GM12891 (cell line): ENCODE measurements around the gene UPB1.

Experiments used
- DNase-seq: peaks from one replicate; pipeline ENCODE4 v3.0.0; 2011; ENCODE audit warnings: low spot score; ENCODE audit not compliant: insufficient read length
- FAIRE-seq: peaks from 2 replicates; lab custom pipeline; 2011; peaks lifted over from hg19 to GRCh38; lab: Jason Lieb, UNC
- PAX5 ChIP-seq: IDR thresholded peaks from 2 replicates; pipeline ENCODE4 v1.6.1; 2011; ENCODE audit warnings: low read length, moderate library complexity, mild to moderate bottlenecking; ENCODE audit not compliant: insufficient read depth, severe bottlenecking
- POLR2A ChIP-seq: IDR thresholded peaks from 2 replicates; pipeline ENCODE4 v1.6.1; 2011; ENCODE audit warnings: low read depth, low read length, control low read depth
- POLR2AphosphoS5 ChIP-seq: IDR thresholded peaks from 2 replicates; pipeline ENCODE4 v1.6.1; 2011; ENCODE audit warnings: low read depth, low read length, control low read depth
- POU2F2 ChIP-seq: IDR thresholded peaks from 2 replicates; pipeline ENCODE4 v1.6.1; 2011; ENCODE audit warnings: low read depth, mild to moderate bottlenecking, control low read depth, low read length, moderate library complexity
- SPI1 ChIP-seq: IDR thresholded peaks from 2 replicates; pipeline ENCODE4 v1.6.1; 2011; ENCODE audit warnings: low read depth, low read length, control low read depth
- TAF1 ChIP-seq: IDR thresholded peaks from 2 replicates; pipeline ENCODE4 v1.6.1; 2011; ENCODE audit warnings: low read depth, low read length, control low read depth

Gene UPB1

DNA sequence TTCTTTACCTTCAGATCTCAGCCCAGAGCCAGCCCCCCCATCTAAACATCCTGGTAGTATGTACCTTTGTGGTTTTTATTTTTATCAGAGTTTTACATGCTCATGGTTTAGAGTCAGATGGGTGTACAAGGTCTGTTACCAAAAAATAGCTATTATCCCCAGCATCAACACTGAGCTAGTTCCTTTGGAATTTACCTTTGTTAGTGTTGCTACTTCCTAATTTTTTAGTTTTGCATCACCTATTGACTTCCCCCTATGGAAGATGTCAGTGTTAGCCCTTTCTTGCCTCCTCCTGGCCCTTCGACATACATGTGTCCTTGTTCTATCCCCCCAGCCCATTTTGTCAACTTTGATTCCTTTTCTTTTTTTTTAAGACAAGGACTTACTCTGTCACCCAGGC is 7.4 kb downstream of the UPB1 start:
- FAIRE-seq = no peak
- no peak for TF ChIP-seq TAF1
- TF ChIP-seq POU2F2 = no peak
- no peak for TF ChIP-seq PAX5
- TF ChIP-seq POLR2AphosphoS5 = no peak
- no peak for TF ChIP-seq SPI1
- TF ChIP-seq POLR2A = no peak

DNA sequence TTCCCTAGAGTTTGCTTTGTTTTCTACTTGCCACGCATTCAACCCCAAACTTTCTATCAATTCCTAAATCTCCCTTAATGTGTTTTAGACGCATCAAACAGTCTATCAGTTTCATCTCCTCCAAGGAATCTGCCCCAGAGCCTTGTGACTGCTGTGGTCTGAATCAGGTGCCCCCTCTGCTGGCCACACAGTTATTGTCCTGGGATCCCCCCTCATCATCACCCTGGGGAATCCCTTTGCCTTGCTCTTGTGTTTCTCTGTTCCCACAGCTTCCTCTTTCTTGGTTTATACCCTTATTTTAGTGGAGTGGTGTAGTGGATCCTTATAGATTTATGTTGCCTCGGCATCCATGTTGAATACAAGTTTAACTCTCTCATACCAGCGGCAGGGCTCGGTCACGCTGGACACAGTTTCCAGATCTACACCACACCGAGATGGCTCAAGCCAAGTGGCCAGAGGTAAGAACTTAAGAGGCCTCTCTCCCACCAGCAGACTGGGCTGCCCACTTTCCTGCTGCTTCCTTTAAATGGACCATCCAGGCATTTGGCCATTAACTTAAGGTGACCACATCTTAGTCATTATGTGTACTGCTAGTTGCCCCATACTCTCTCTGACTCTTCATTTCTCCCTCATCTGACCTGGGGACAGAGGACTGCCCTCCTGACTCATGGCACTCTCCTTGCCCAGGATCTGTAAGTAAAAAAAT is 8.2 kb downstream of the UPB1 start:
- DNase-seq (peak; percentile 60), FAIRE-seq (peak; percentile 87)
- TF ChIP-seq POU2F2 = peak; percentile 30; the same call in 1 of the 2 replicates
- peak; percentile 73 for TF ChIP-seq SPI1
- TF ChIP-seq POLR2AphosphoS5 = no peak

More for the DNA sequence above, 7.4 kb downstream of the UPB1 start:
- no peak for DNase-seq

DNA sequence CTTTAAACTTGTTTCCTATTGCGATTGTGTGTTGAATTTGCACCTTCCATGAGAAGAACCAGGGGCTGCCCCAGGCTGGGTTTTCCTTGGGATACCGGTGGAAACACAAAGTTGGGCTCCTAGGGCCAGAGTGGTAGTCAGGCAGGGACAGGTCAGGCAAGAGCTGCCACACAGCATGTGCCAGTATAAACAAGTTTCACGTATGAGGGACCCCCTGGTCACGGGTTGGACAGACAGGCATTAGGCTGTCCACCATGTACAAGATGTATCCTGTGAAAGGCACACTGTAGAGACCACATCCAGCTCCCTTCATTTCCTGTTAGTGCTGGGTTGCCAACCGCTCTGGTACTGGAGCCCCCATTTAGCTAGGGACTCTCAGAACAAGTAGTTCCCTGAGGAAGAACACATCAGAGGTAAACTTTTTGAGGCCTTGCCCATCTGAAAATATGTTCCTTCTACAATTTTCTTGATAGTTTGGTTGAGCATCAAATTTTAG is 8.8 kb downstream of the UPB1 start:
- FAIRE-seq (peak; percentile 54), DNase-seq (no peak)
- TF ChIP-seq POU2F2 = no peak
- TF ChIP-seq POLR2A = no peak
- TF ChIP-seq TAF1 = no peak
- TF ChIP-seq PAX5 = no peak
- TF ChIP-seq SPI1 = no peak
- no peak for TF ChIP-seq POLR2AphosphoS5

DNA sequence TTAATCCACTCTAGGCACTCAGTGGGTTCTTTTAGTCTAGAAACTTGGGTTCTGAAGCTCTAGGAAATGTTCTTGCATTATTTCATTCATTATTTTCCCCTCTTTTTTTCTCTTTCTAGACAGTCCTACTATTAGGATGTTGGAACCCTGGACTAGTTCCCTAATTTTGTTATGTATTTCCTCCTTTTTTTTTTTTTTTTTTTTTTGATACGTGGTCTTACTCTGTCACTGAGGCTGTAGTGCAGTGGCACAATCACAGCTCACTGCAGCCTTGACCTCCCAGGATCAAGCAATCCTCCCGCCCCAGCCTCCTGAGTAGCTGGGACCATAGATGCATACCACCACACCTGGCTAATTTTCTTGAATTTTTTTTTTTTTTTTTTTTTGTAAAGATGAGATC is 9.4 kb downstream of the UPB1 start:
- FAIRE-seq (no peak), DNase-seq (no peak)
- TF ChIP-seq PAX5 (no peak), POLR2AphosphoS5 (no peak), TAF1 (no peak), SPI1 (no peak), POU2F2 (no peak), POLR2A (no peak)

DNA sequence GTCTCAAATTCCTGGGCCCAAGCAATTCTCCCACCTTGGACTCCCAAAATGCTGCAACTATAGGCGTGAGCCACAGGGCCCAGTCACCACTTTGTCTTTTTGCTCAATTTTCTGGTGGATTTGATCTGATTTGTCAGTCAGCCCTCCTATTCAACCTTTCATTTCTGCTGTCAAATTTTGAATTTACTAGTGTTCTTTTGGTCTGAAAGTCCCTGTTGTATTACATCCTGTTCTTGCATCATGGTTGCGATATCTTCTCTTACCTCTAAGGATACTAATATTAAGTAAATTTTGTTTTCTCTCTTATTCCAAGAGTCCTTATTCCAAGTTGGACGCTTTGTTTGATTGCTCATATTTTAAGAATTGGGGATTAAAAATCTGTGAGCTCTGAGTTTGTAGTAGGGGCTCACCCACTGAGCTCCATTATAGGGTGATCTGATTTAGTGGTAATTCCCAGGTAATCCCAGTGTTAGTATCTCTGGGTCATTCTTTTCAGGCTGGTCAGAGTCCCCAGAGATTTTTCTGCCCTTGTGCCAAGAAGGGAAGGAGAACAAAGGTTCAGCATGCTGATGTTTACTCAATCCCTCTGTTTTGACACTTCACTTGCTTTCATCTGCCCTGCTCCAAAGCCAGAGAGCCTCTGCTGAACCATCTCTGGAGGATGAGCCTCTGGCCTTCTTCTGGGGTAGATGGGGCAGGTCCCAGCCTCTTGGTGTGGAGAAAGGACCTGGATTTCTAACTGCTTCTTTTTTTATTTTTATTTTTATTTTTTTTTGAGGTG is 10.0 kb downstream of the UPB1 start:
- DNase-seq (no peak), FAIRE-seq (no peak)
- no peak for TF ChIP-seq POU2F2
- no peak for TF ChIP-seq POLR2A
- no peak for TF ChIP-seq PAX5
- no peak for TF ChIP-seq POLR2AphosphoS5
- TF ChIP-seq SPI1 = no peak
- no peak for TF ChIP-seq TAF1

DNA sequence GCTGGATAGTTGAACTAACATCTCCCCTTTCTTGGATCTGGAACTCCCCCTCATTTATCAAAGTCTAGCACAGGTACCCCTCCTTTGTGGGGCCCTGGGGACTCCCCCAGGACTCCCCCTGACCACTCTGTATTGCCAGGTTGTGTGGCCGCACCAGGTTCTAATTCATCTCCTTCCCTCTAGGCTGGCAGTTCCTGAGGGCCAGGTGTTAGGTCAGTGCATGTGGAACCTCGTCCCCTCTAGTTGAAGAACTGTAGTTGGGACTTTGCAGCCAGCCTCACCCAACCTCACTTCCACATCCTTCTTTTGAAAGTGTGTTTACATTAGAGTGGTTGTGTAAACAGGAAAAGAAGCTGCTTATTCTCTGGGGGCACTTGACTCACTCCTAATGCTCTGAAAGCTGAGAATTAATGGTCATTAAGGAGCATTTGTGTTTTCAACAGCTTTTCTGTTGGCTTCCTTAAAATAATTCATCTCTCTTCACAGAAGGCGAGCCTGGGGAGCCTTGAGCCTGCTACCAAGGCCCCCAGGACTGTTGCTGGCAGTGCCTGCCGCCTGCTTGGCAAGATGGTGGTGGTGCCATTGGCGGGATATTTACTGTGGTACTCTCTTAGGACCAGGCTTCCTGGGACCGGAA is 11.8 kb downstream of the UPB1 start:
- FAIRE-seq (no peak), DNase-seq (no peak)
- TF ChIP-seq SPI1 (peak; percentile 56), POU2F2 (no peak)

DNA sequence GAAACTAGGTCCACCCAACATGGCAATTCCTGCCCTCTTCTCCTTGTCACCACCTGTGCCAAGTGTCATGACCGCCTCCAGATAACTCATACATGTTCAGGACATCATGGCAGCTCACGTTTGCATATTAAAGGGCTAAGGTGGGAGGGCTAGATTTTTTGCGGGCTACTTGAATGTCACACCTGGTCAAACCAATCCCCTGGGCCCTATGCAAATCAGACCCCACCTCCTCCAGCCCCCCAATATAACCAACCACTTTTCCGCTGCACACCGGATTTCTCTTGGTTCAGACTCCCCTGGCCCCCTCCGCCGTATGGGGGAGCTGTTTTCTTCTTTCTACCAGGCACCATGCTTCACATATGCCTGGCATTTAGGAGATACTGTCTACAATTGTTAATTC is 12.6 kb downstream of the UPB1 start:
- TF ChIP-seq POU2F2 (peak; percentile 89; the same call in 1 of the 2 replicates), TAF1 (no peak)
- peak; percentile 78 for FAIRE-seq
- no peak for DNase-seq

DNA sequence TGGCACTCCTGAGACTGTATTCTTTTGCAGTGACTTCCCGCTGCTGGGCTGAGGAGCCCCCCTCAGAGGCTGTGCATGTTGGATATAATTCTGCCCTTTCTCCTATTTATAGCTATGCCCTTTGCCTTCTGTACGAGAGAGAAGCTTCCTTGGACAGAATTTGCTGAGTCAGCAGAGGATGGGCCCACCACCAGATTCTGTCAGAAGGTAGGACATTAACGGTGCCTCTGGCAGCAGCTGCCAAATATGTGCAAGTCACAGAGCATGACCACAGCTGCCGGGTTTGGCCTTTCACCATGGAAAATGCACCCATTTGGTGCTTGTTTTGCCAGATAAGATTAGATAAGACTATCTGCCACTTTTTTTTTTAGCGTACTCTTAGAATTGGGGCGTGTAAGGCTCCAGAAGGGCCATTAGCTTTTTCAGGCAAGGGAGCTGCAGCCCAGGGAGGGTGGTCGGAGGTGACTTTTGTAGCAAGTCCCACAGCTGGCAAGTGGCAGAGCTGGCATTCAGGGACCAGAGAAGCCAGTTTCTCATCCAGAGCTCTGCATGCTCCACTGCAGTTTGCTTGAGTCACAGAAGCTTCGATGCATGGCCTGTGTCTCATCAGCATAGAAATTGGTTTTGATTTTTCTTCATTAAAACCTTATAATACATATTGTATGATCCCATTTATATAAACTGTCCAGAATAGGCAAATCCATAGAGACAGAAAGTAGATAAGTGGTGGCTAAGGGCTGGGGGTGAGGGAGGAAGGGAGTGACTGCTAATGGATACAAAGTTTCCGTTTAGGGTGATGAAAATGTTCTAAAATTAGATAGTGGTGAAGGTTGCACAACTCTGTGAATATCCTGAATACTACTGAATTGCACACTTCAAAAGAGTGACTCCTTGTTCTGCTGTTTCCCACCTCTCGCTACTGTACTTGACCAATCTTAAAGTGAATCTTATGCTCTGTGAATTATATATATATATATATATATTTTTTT is 15.8 kb downstream of the UPB1 start:
- DNase-seq (no peak), FAIRE-seq (peak; percentile 43)
- no peak for TF ChIP-seq POLR2AphosphoS5
- TF ChIP-seq PAX5 = no peak
- TF ChIP-seq POU2F2 = no peak
- TF ChIP-seq SPI1 = no peak
- TF ChIP-seq TAF1 = no peak
- TF ChIP-seq POLR2A = no peak

DNA sequence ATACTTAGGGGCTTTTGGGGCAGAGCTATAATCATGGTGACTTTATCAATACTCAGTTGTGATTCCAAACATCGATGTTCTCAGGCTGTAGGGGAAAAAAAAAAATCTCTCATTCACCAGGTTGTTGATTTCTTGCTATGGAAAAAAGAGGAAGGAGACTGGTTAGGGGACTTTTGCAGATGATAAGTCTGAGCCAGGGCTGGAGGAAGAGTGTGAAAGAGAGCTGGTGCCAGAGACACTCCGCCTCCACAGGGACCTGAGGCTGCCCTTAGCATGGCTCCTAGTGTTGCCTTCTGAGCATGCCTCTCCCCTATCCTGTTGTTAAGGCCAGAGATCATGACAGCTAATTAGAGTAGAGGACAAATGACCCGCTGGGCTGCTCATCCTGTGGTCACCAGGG is 16.9 kb downstream of the UPB1 start:
- peak; percentile 41 for FAIRE-seq
- TF ChIP-seq SPI1 (peak; percentile 36; the same call in 1 of the 2 replicates), POLR2AphosphoS5 (no peak), TAF1 (no peak), POLR2A (no peak)
- DNase-seq = no peak
